NOMO-1 (cell line): Measurements from ENCODE around the gene SUPT3H.

ENCODE experiments used
- DNase-seq, 2 experiments: peaks; one replicate each; lab custom pipeline; 2025; ENCODE audit not compliant: unreplicated experiment in 2 of 2; lab: John Stamatoyannopoulos, UW

Gene SUPT3H

GRCh38 chr6:45129051-45129450, 248.7 kb downstream of the SUPT3H start:
- DNase-seq = no peak

- no peak for DNase-seq
Measured at GRCh38 chr6:45127185-45127584, 250.5 kb downstream of the SUPT3H start.

- DNase-seq = no peak
Measured at GRCh38 chr6:45126033-45126432, 251.7 kb downstream of the SUPT3H start.

GRCh38 chr6:45123023-45123422, 254.7 kb downstream of the SUPT3H start:
- no peak for DNase-seq

GRCh38 chr6:45118754-45119153, 259.0 kb downstream of the SUPT3H start:
- no peak for DNase-seq

- DNase-seq = no peak
Measured at GRCh38 chr6:45116714-45117410, 260.9 kb downstream of the SUPT3H start.

GRCh38 chr6:45115696-45116095, 262.0 kb downstream of the SUPT3H start:
- no peak for DNase-seq

- DNase-seq = no peak
Measured at GRCh38 chr6:45112711-45113110, 265.0 kb downstream of the SUPT3H start.

- no peak for DNase-seq
Measured at GRCh38 chr6:45109551-45109950, 268.2 kb downstream of the SUPT3H start.

- DNase-seq = no peak
Measured at GRCh38 chr6:45105170-45105820, 272.4 kb downstream of the SUPT3H start.

GRCh38 chr6:45104429-45104828, 273.3 kb downstream of the SUPT3H start:
- no peak for DNase-seq

- DNase-seq = no peak
Measured at GRCh38 chr6:45098256-45098655, 279.5 kb downstream of the SUPT3H start.

- DNase-seq = no peak
Measured at GRCh38 chr6:45094831-45095230, 282.9 kb downstream of the SUPT3H start.

GRCh38 chr6:45092135-45092534, 285.6 kb downstream of the SUPT3H start:
- no peak for DNase-seq

- DNase-seq = no peak
Measured at GRCh38 chr6:45086360-45087084, 291.2 kb downstream of the SUPT3H start.

GRCh38 chr6:45084257-45084656, 293.5 kb downstream of the SUPT3H start:
- DNase-seq = no peak

GRCh38 chr6:45082091-45082490, 295.6 kb downstream of the SUPT3H start:
- DNase-seq = no peak

- no peak for DNase-seq
Measured at GRCh38 chr6:45081634-45082033, 296.1 kb downstream of the SUPT3H start.

- DNase-seq = no peak
Measured at GRCh38 chr6:45078432-45078831, 299.3 kb downstream of the SUPT3H start.

GRCh38 chr6:45076217-45076930, 301.4 kb downstream of the SUPT3H start:
- DNase-seq = no peak

- DNase-seq = no peak
Measured at GRCh38 chr6:45075246-45075645, 302.5 kb downstream of the SUPT3H start.
